ENCODE measurements around the gene CMKLR1. TPM values are rescaled to one million over a fixed set of nuclear protein-coding genes. Genes with fewer than 3 reads are reported as not detected.

CMKLR1 gene
- polyA plus RNA-seq, 1 experiment, result 0.10 TPM

GRCh38 chr12:108374596-108375320 is 35.6 kb upstream of the CMKLR1 start:
- no peak overlapping the region for H3K4me3 ChIP-seq (ENCODE audit: low read depth, low read length)
- no peak for TF ChIP-seq CTCF (IDR thresholded peaks at IDR 0.05; ENCODE audit: insufficient read depth, low read depth, low read length)
- no peaks in the 10 kb centered on the region for H3K36me3 ChIP-seq (ENCODE audit: control insufficient read depth, insufficient read depth, low read length)
- ChIA-PET CTCF (no interaction called here), POLR2A (no interaction called here)
- H3K27me3 ChIP-seq (ENCODE audit: control insufficient read depth, insufficient read depth, low read length), result no peaks in the 10 kb centered on the region
- no peak for DNase-seq (ENCODE audit: low read depth)

- ChIA-PET POLR2A (no interaction called here), CTCF (no interaction called here)
- TF ChIP-seq CTCF (IDR thresholded peaks at IDR 0.05; ENCODE audit: insufficient read depth, low read depth, low read length), result 0 out of 2 replicates have a peak, but pooled peaks have one; percentile 3
- DNase-seq (ENCODE audit: low read depth), result no peak
- no peaks in the 10 kb centered on the region for H3K36me3 ChIP-seq (ENCODE audit: control insufficient read depth, insufficient read depth, low read length)
- no peaks in the 10 kb centered on the region for H3K27me3 ChIP-seq (ENCODE audit: control insufficient read depth, insufficient read depth, low read length)
- no peak overlapping the region for H3K4me3 ChIP-seq (ENCODE audit: low read depth, low read length)
Measured at GRCh38 chr12:108373111-108373510, 34.0 kb upstream of the CMKLR1 start.

GRCh38 chr12:108371801-108372344 is 32.8 kb upstream of the CMKLR1 start:
- POLR2A ChIA-PET, result no interaction called here
- TF ChIP-seq CTCF (IDR thresholded peaks at IDR 0.05; ENCODE audit: insufficient read depth, low read depth, low read length), result no peak
- CTCF ChIA-PET, result no interaction called here
- Histone ChIP-seq H3K4me3 (ENCODE audit: low read depth, low read length) (no peak overlapping the region), H3K36me3 (ENCODE audit: control insufficient read depth, insufficient read depth, low read length) (no peaks in the 10 kb centered on the region), H3K27me3 (ENCODE audit: control insufficient read depth, insufficient read depth, low read length) (no peaks in the 10 kb centered on the region)
- no peak for DNase-seq (ENCODE audit: low read depth)

DNA sequence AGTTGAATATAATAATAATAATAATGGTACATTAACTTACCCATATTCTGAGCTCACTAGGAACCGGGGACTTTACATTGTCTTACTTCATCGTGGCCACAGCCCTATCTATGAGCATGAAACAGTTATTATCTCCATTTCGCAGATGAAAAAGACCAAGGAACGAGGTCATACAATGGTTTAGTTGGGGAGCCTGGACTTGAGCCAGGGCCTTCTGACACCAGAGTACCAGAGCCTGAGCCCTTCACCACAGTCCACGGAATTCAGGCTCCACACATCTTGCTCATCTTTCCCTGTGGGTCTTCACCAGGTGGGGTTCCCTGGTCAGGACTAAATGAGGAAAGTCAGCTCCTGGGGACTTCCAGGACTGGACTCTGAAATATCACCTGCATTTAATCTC is 31.3 kb upstream of the CMKLR1 start:
- POLR2A ChIA-PET, result no interaction called here

More for the DNA sequence above, 31.3 kb upstream of the CMKLR1 start:
- no peak for TF ChIP-seq CTCF (IDR thresholded peaks at IDR 0.05; ENCODE audit: insufficient read depth, low read depth, low read length)
- Histone ChIP-seq H3K36me3 (ENCODE audit: control insufficient read depth, insufficient read depth, low read length) (no peaks in the 10 kb centered on the region), H3K4me3 (ENCODE audit: low read depth, low read length) (no peak overlapping the region), H3K27me3 (ENCODE audit: control insufficient read depth, insufficient read depth, low read length) (no peaks in the 10 kb centered on the region)
- no peak for DNase-seq (ENCODE audit: low read depth)
- CTCF ChIA-PET, result interaction anchor here (0.9 kb wide), 1 partner anchor 10 kb away, joined by 3 read pairs; no protein-coding TSS in a partner anchor
